Vagina (tissue), 2 donors: ENCODE results near the gene MT1F. TPM values are rescaled to one million over a fixed set of nuclear protein-coding genes. Genes with fewer than 3 reads are reported as not detected.

ENCODE experiments used
- DNase-seq, 2 donors: peaks; one replicate each; pipeline ENCODE4 v3.0.0-alpha.2; 2017; ENCODE audit errors: extremely low spot score in 2 of 2
- H3K27ac ChIP-seq: fragments of 200-600 bp; sonication (generic); one replicate; pipeline ENCODE4 v1.5.1; 2019
- H3K27me3 ChIP-seq: fragments of 200-600 bp; sonication (generic); one replicate; pipeline ENCODE4 v1.5.1; 2019
- H3K36me3 ChIP-seq, 2 donors: fragments of 200-600 bp; sonication (generic); one replicate each; pipeline ENCODE4 v1.5.1; 2017 to 2019
- H3K4me1 ChIP-seq: fragments of 200-600 bp; sonication (generic); one replicate; pipeline ENCODE4 v1.5.1; 2019
- H3K4me3 ChIP-seq, 2 donors: fragments of 200-600 bp; sonication (generic); 1 replicate in 1 of 2; 2 replicates in 1 of 2; pipeline ENCODE4 v1.5.1; 2016 to 2019
- H3K9me3 ChIP-seq: fragments of 200-600 bp; sonication (generic); one replicate; pipeline ENCODE4 v1.5.1; 2019
- CTCF ChIP-seq, 3 experiments: fragments of 450-650 bp in 2 of 3; fragments of 200-600 bp in 1 of 3; sonication (generic) in 1 of 3; IDR thresholded peaks; one replicate each; pipeline ENCODE4 v1.5.1; 2017 to 2019; ENCODE audit warnings: antibody characterized with exemption in 3 of 3, mild to moderate bottlenecking in 2 of 3, moderate library complexity in 2 of 3
- POLR2A ChIP-seq, 2 donors: fragments of 450-650 bp; IDR thresholded peaks; one replicate each; pipeline ENCODE4 v1.6.1; 2017; ENCODE audit warnings: antibody characterized with exemption in 2 of 2, mild to moderate bottlenecking in 2 of 2, moderate library complexity in 2 of 2
- POLR2AphosphoS5 ChIP-seq, 2 donors: sonication (generic); formaldehyde crosslinking; IDR thresholded peaks; one replicate each; pipeline ENCODE4 v1.9.0; 2017; ENCODE audit warnings: antibody characterized with exemption in 2 of 2, mild to moderate bottlenecking in 2 of 2, low read depth in 1 of 2; ENCODE audit not compliant: insufficient read depth in 1 of 2
- intact Hi-C: fragments of 100-400 bp; cut with DNase I; formaldehyde crosslinking; loops from one replicate; pipeline ENCODE4 v1.15.1; 2023
- total RNA-seq: library from RNA; depleted of rRNA; stranded (reverse); fragments of >200 nt; gene quantifications from one replicate; pipeline ENCODE4 v1.2.3, GENCODE V29; 2016

The MT1F gene
- total RNA-seq, 1 donor from 2014 or later: 16.0 TPM

GRCh38 chr16:56615353-56615752 lies 42.4 kb upstream of the MT1F start:
- H3K4me3 ChIP-seq: no peak overlapping the region
- H3K27ac ChIP-seq: no peak overlapping the region
- TF ChIP-seq POLR2AphosphoS5 (IDR thresholded peaks at IDR 0.05; ENCODE audit: insufficient read depth in 1 of 2, low read depth in 1 of 2) (no peak), POLR2A (IDR thresholded peaks at IDR 0.05) (no peak), CTCF (IDR thresholded peaks at IDR 0.05) (no peak)
- no peaks in the 10 kb centered on the region for H3K9me3 ChIP-seq
- peaks cover 32% of the 10 kb centered on the region for H3K4me1 ChIP-seq
- no peak for DNase-seq
- intact Hi-C loops: no loop called here
- no peaks in the 10 kb centered on the region for H3K36me3 ChIP-seq
- H3K27me3 ChIP-seq: no peaks in the 10 kb centered on the region

GRCh38 chr16:56616608-56617211 lies 41.0 kb upstream of the MT1F start:
- intact Hi-C loops: no loop called here
- no peaks in the 10 kb centered on the region for H3K27me3 ChIP-seq
- H3K36me3 ChIP-seq: no peaks in the 10 kb centered on the region
- peak overlapping the region; percentile 53 for H3K27ac ChIP-seq
- peak overlapping the region; percentile 30 to 52 for H3K4me3 ChIP-seq
- TF ChIP-seq POLR2A (IDR thresholded peaks at IDR 0.05) (no peak), CTCF (IDR thresholded peaks at IDR 0.05) (no peak), POLR2AphosphoS5 (IDR thresholded peaks at IDR 0.05; ENCODE audit: insufficient read depth in 1 of 2, low read depth in 1 of 2) (no peak)
- no peaks in the 10 kb centered on the region for H3K9me3 ChIP-seq
- DNase-seq: no peak
- peaks cover 19% of the 10 kb centered on the region for H3K4me1 ChIP-seq

DNA sequence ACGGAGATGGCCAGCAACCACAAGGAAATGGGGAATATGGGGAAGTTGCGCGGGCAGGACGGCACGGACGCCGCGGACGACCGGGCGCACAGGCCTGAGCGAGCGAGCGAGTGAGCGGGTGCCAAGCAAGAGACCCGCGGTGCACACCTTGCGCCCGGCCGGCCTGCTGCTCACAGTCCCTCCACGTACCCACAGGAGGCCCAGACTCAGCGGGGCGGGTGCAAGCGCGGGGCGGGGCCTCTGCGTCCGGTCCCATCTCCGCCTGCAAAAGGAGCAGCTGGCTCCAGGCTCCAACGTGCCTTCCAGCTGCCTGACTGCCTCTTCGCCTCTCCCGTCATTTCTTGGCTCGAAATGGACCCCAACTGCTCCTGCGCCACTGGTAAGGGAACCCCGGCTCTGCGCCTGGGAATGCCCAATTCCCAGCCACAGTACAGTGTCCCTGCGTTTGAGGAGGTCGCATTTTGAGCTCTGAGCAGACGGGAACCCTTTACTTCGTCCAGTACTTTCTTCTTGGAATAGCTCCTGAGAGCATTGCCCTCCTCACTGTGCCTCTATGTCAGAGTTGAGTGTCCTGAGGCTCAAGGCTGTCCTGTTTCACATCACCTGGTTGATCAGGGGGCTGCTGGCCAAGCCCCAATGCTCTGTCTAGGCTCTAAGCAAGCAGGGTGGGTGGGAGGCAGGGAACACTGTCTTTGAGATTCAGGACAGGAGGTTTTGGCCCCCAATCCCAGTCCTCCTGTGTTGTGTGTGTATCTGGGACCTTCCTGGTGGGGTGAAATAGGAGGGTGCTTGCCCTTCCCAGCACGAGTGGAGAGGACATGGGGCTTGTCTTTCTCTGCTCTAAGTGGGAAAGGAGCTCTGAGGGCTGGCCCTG lies 40.3 kb upstream of the MT1F start:
- intact Hi-C loops: no loop called here
- Histone ChIP-seq H3K9me3 (no peaks in the 10 kb centered on the region), H3K36me3 (no peaks in the 10 kb centered on the region), H3K27me3 (no peaks in the 10 kb centered on the region), H3K4me3 (peak overlapping the region; percentile 30 to 52), H3K27ac (peak overlapping the region; percentile 53), H3K4me1 (peaks cover 17% of the 10 kb centered on the region)
- TF ChIP-seq CTCF (IDR thresholded peaks at IDR 0.05): peak in 1 of 3 experiments; percentile 14
- TF ChIP-seq POLR2A (IDR thresholded peaks at IDR 0.05): peak in 1 of 2 donors; percentile 5
- peak in 1 of 2 donors; percentile 84 for TF ChIP-seq POLR2AphosphoS5 (IDR thresholded peaks at IDR 0.05; ENCODE audit: insufficient read depth in 1 of 2, low read depth in 1 of 2)
- DNase-seq: no peak

- intact Hi-C loops: no loop called here
- peaks cover 17% of the 10 kb centered on the region for H3K4me1 ChIP-seq
- peak overlapping the region in 1 of 2 donors; percentile 52 for H3K4me3 ChIP-seq
- no peak for TF ChIP-seq CTCF (IDR thresholded peaks at IDR 0.05)
- TF ChIP-seq POLR2A (IDR thresholded peaks at IDR 0.05): no peak
- no peak for TF ChIP-seq POLR2AphosphoS5 (IDR thresholded peaks at IDR 0.05; ENCODE audit: insufficient read depth in 1 of 2, low read depth in 1 of 2)
- H3K9me3 ChIP-seq: no peaks in the 10 kb centered on the region
- H3K27me3 ChIP-seq: no peaks in the 10 kb centered on the region
- no peak overlapping the region for H3K27ac ChIP-seq
- no peak for DNase-seq
- H3K36me3 ChIP-seq: no peaks in the 10 kb centered on the region
Observed at GRCh38 chr16:56618138-56618537, 39.6 kb upstream of the MT1F start.
